ENCODE results near the gene OVOL2. TPM values are rescaled to one million over a fixed set of nuclear protein-coding genes. Genes with fewer than 3 reads are reported as not detected.

The OVOL2 gene
- polyA plus RNA-seq, 1 of the 3 experiments (the other 2 are of a cell fraction): not detected

GRCh38 chr20:18094191-18094590, 36.5 kb upstream of the OVOL2 start:
- no peak overlapping the region for H3K27ac ChIP-seq (ENCODE audit: low read depth in 2 of 2, low read length in 1 of 2)
- H3K9me3 ChIP-seq: no peaks in the 10 kb centered on the region
- H3K4me1 ChIP-seq (ENCODE audit: control insufficient read depth in 1 of 2, insufficient read depth in 2 of 2, low read depth in 1 of 2, low read length in 1 of 2): no peaks in the 10 kb centered on the region
- H3K9me2 ChIP-seq: no peaks in the 10 kb centered on the region
- H3K4me3 ChIP-seq (ENCODE audit: low read depth in 2 of 2, low read length in 1 of 2): no peak overlapping the region
- CTCF ChIA-PET: no interaction called here
- peaks cover 27% of the 10 kb centered on the region; the same call in 1 of the 2 replicates for H3K27me3 ChIP-seq (ENCODE audit: insufficient read depth)
- no peaks in the 10 kb centered on the region for H3K79me2 ChIP-seq (ENCODE audit: insufficient read depth)
- DNase-seq: no peak
- no peak overlapping the region for H3K4me2 ChIP-seq
- POLR2A ChIA-PET: no interaction called here
- no peaks in the 10 kb centered on the region for H3K36me3 ChIP-seq (replicated peaks in 1 of 2; ENCODE audit: control insufficient read depth in 1 of 2, insufficient read depth in 2 of 2, low read length in 1 of 2)
- no peak overlapping the region for H2AFZ ChIP-seq (ENCODE audit: low read depth)
- H4K20me1 ChIP-seq (ENCODE audit: insufficient read depth): no peaks in the 10 kb centered on the region
- no peaks in the 10 kb centered on the region for H3F3A ChIP-seq (replicated peaks; ENCODE audit: insufficient read depth)
- no peak for TF ChIP-seq SMC3 (IDR thresholded peaks at IDR 0.05; ENCODE audit: low read depth, low read length)
- no peak for TF ChIP-seq RXRA (IDR thresholded peaks at IDR 0.05; ENCODE audit: borderline replicate concordance, low read depth)
- TF ChIP-seq USF2 (IDR thresholded peaks at IDR 0.05; ENCODE audit: borderline replicate concordance, low read depth, low read length): no peak
- TF ChIP-seq RCOR1 (IDR thresholded peaks at IDR 0.05; ENCODE audit: low read length): no peak
- TF ChIP-seq POLR2AphosphoS5 (IDR thresholded peaks at IDR 0.05; ENCODE audit: low read depth, low read length): no peak
- TF ChIP-seq ELF1 (IDR thresholded peaks at IDR 0.05): no peak
- no peak for TF ChIP-seq PBX3 (IDR thresholded peaks at IDR 0.05)
- no peak for TF ChIP-seq EP300 (IDR thresholded peaks at IDR 0.05; ENCODE audit: borderline replicate concordance in 1 of 2, low read depth in 1 of 2, low read length in 1 of 2)
- no peak for TF ChIP-seq YY1 (IDR thresholded peaks at IDR 0.05; ENCODE audit: low read depth)
- no peak for TF ChIP-seq IRF3 (IDR thresholded peaks at IDR 0.05; ENCODE audit: low read depth, low read length)
- no peak for TF ChIP-seq FOXJ3 (CRISPR knock-in tag; IDR thresholded peaks at IDR 0.05)
- no peak for TF ChIP-seq TAF1 (IDR thresholded peaks at IDR 0.05; ENCODE audit: borderline replicate concordance, low read depth, low read length)
- TF ChIP-seq CHD2 (IDR thresholded peaks at IDR 0.05; ENCODE audit: low read length, partially characterized antibody): no peak
- TF ChIP-seq RAD21 (IDR thresholded peaks at IDR 0.05; ENCODE audit: low read length): no peak
- H3K9ac ChIP-seq: no peak overlapping the region
- 47% methylated on average over 5 of the region's 5 CpGs for WGBS (ENCODE audit: low lambda C conversion rate)

- H3K9ac ChIP-seq: no peak overlapping the region
- H3F3A ChIP-seq (replicated peaks; ENCODE audit: insufficient read depth): no peaks in the 10 kb centered on the region
- no peak overlapping the region for H2AFZ ChIP-seq (ENCODE audit: low read depth)
- H3K9me3 ChIP-seq: no peaks in the 10 kb centered on the region
- CTCF ChIA-PET: no interaction called here
- no peaks in the 10 kb centered on the region for H3K36me3 ChIP-seq (replicated peaks in 1 of 2; ENCODE audit: control insufficient read depth in 1 of 2, insufficient read depth in 2 of 2, low read length in 1 of 2)
- H4K20me1 ChIP-seq (ENCODE audit: insufficient read depth): no peaks in the 10 kb centered on the region
- 56% methylated on average over 10 of the region's 10 CpGs for WGBS (ENCODE audit: low lambda C conversion rate)
- H3K9me2 ChIP-seq: no peaks in the 10 kb centered on the region
- H3K27me3 ChIP-seq (ENCODE audit: insufficient read depth): peaks cover 27% of the 10 kb centered on the region; the same call in 1 of the 2 replicates
- no peaks in the 10 kb centered on the region for H3K4me1 ChIP-seq (ENCODE audit: control insufficient read depth in 1 of 2, insufficient read depth in 2 of 2, low read depth in 1 of 2, low read length in 1 of 2)
- no peak overlapping the region for H3K4me2 ChIP-seq
- POLR2A ChIA-PET: no interaction called here
- DNase-seq: no peak
- H3K79me2 ChIP-seq (ENCODE audit: insufficient read depth): no peaks in the 10 kb centered on the region
- H3K27ac ChIP-seq (ENCODE audit: low read depth in 2 of 2, low read length in 1 of 2): no peak overlapping the region
- H3K4me3 ChIP-seq (ENCODE audit: low read depth in 2 of 2, low read length in 1 of 2): no peak overlapping the region
- no peak for TF ChIP-seq MAX (IDR thresholded peaks at IDR 0.05; ENCODE audit: low read depth)
- TF ChIP-seq SIN3A (IDR thresholded peaks at IDR 0.05; ENCODE audit: borderline replicate concordance, low read depth, low read length): no peak
- TF ChIP-seq IRF3 (IDR thresholded peaks at IDR 0.05; ENCODE audit: low read depth, low read length): no peak
- TF ChIP-seq EP300 (IDR thresholded peaks at IDR 0.05; ENCODE audit: borderline replicate concordance in 1 of 2, low read depth in 1 of 2, low read length in 1 of 2): no peak
- TF ChIP-seq RFX5 (IDR thresholded peaks at IDR 0.05; ENCODE audit: low read length): no peak
- no peak for TF ChIP-seq ELF1 (IDR thresholded peaks at IDR 0.05)
- TF ChIP-seq SMC3 (IDR thresholded peaks at IDR 0.05; ENCODE audit: low read depth, low read length): no peak
- TF ChIP-seq GATA2 (CRISPR knock-in tag; IDR thresholded peaks at IDR 0.05): no peak
- TF ChIP-seq RAD21 (IDR thresholded peaks at IDR 0.05; ENCODE audit: low read length): no peak
- TF ChIP-seq USF1 (IDR thresholded peaks at IDR 0.05; ENCODE audit: borderline replicate concordance, low read depth): no peak
- no peak for TF ChIP-seq FOXJ3 (CRISPR knock-in tag; IDR thresholded peaks at IDR 0.05)
- TF ChIP-seq CHD2 (IDR thresholded peaks at IDR 0.05; ENCODE audit: low read length, partially characterized antibody): no peak
- no peak for TF ChIP-seq NFIC (IDR thresholded peaks at IDR 0.05; ENCODE audit: borderline replicate concordance)
Observed at GRCh38 chr20:18093388-18093787, 35.7 kb upstream of the OVOL2 start.
